HG03558 (cell line): ENCODE data around the gene DIO3.

Experiments
- ATAC-seq: cut with Tn5 transposase; IDR thresholded peaks from one replicate; pipeline ENCODE4 v1.9.1; 2021; ENCODE audit warnings: moderate number of reproducible peaks; ENCODE audit not compliant: unreplicated experiment; ENCODE audit errors: extremely low read depth

The DIO3 gene

GRCh38 chr14:101578489-101578888 lies 17.2 kb downstream of the DIO3 start:
- ATAC-seq = no peak

- no peak for ATAC-seq
Measured at GRCh38 chr14:101579372-101580080, 18.2 kb downstream of the DIO3 start.

- ATAC-seq = no peak
Measured at GRCh38 chr14:101581806-101582205, 20.5 kb downstream of the DIO3 start.

- ATAC-seq = no peak
Measured at GRCh38 chr14:101582294-101582693, 21.0 kb downstream of the DIO3 start.

GRCh38 chr14:101583006-101583714 lies 21.9 kb downstream of the DIO3 start:
- no peak for ATAC-seq

- ATAC-seq = no peak
Measured at GRCh38 chr14:101583715-101584054, 22.4 kb downstream of the DIO3 start.

GRCh38 chr14:101584055-101584859 lies 23.0 kb downstream of the DIO3 start:
- no peak for ATAC-seq

GRCh38 chr14:101585211-101585610 lies 23.9 kb downstream of the DIO3 start:
- ATAC-seq = no peak

- no peak for ATAC-seq
Measured at GRCh38 chr14:101586531-101587430, 25.5 kb downstream of the DIO3 start.

- ATAC-seq = no peak
Measured at GRCh38 chr14:101587441-101587911, 26.2 kb downstream of the DIO3 start.

GRCh38 chr14:101588286-101588975 lies 27.1 kb downstream of the DIO3 start:
- ATAC-seq = no peak

- no peak for ATAC-seq
Measured at GRCh38 chr14:101588990-101589389, 27.7 kb downstream of the DIO3 start.

- ATAC-seq = no peak
Measured at GRCh38 chr14:101589486-101590015, 28.3 kb downstream of the DIO3 start.

GRCh38 chr14:101590062-101590461 lies 28.8 kb downstream of the DIO3 start:
- no peak for ATAC-seq

- no peak for ATAC-seq
Measured at GRCh38 chr14:101590616-101591015, 29.3 kb downstream of the DIO3 start.

GRCh38 chr14:101591121-101591520 lies 29.8 kb downstream of the DIO3 start:
- ATAC-seq = no peak

- ATAC-seq = no peak
Measured at GRCh38 chr14:101591582-101591981, 30.3 kb downstream of the DIO3 start.

- no peak for ATAC-seq
Measured at GRCh38 chr14:101593411-101594238, 32.3 kb downstream of the DIO3 start.
